PC-9 (cell line): ENCODE data around the gene ARSI. TPM values are rescaled to one million over a fixed set of nuclear protein-coding genes. Genes with fewer than 3 reads are reported as not detected.
"Not testable (repeated sequence)": the region's sequence is repeated elsewhere in the genome, so short reads cannot be mapped to it uniquely, and the experiment has no call there.

ENCODE experiments used
- BruUV-seq: library from RNA; stranded (reverse); fragments of 400-500 nt; replicated peaks from 2 replicates; lab custom pipeline; 2021; lab: Mats Ljungman, UMichigan
- CTCF ChIA-PET: fragments of 300-600 bp; sonication (Branson Sonifier 250); formaldehyde crosslinking; loops from one replicate; lab custom pipeline; 2022; ENCODE audit warnings: antibody characterized with exemption; lab: Charles Lee
- POLR2A ChIA-PET: fragments of 300-600 bp; sonication (Branson Sonifier 250); formaldehyde crosslinking; loops from one replicate; lab custom pipeline; 2022; ENCODE audit warnings: antibody characterized with exemption; ENCODE audit not compliant: unreplicated experiment; lab: Charles Lee
- DNase-seq, 2 experiments: peaks; one replicate each; pipeline versions ENCODE4 v3.0.0 to v3.0.0-alpha.2; 2015 to 2022; ENCODE audit warnings: mixed read lengths in 1 of 2
- H2AFZ ChIP-seq: fragments of 200-600 bp; sonication (generic); 2 replicates; pipeline ENCODE4 v1.8.1; 2017; ENCODE audit warnings: antibody characterized with exemption
- H3F3A ChIP-seq: fragments of 200-600 bp; sonication (generic); 2 replicates; pipeline ENCODE4 v1.8.1; 2017; ENCODE audit warnings: antibody characterized with exemption, mild to moderate bottlenecking, low read depth; ENCODE audit not compliant: insufficient read depth
- H3K27ac ChIP-seq: fragments of 200-600 bp; sonication (generic); 2 replicates; pipeline ENCODE4 v1.6.1; 2016; ENCODE audit warnings: mixed run types
- H3K27me3 ChIP-seq: fragments of 200-600 bp; sonication (generic); 2 replicates; pipeline ENCODE4 v1.6.1; 2016; ENCODE audit warnings: low read depth, mixed run types; ENCODE audit not compliant: insufficient read depth
- H3K36me3 ChIP-seq: fragments of 200-600 bp; sonication (generic); 2 replicates; pipeline ENCODE4 v1.6.1; 2016; ENCODE audit warnings: low read depth, mixed run types
- H3K4me1 ChIP-seq: fragments of 200-600 bp; sonication (generic); replicated peaks from 2 replicates; pipeline ENCODE4 v1.6.1; 2016; ENCODE audit warnings: mixed run types; ENCODE audit not compliant: insufficient read depth
- H3K4me2 ChIP-seq: fragments of 200-600 bp; sonication (generic); 2 replicates; pipeline ENCODE4 v1.6.1; 2017; ENCODE audit warnings: mixed run types
- H3K4me3 ChIP-seq: fragments of 200-600 bp; sonication (generic); 2 replicates; pipeline ENCODE4 v1.6.1; 2016; ENCODE audit warnings: mixed run types
- H3K79me2 ChIP-seq: fragments of 200-600 bp; sonication (generic); 2 replicates; pipeline ENCODE4 v1.6.1; 2017; ENCODE audit warnings: low read depth, mixed run types
- H3K9me2 ChIP-seq: fragments of 200-600 bp; sonication (generic); 2 replicates; pipeline ENCODE4 v1.8.1; 2017; ENCODE audit warnings: mild to moderate bottlenecking; ENCODE audit not compliant: insufficient read depth
- H3K9me3 ChIP-seq: fragments of 200-600 bp; sonication (generic); 2 replicates; pipeline ENCODE4 v1.8.1; 2016; ENCODE audit warnings: low read depth; ENCODE audit not compliant: insufficient read depth
- H4K20me1 ChIP-seq: fragments of 200-600 bp; sonication (generic); 2 replicates; pipeline ENCODE4 v1.8.1; 2017; ENCODE audit not compliant: insufficient read depth
- CTCF ChIP-seq: fragments of 200-600 bp; sonication (generic); conservative IDR thresholded peaks from 2 replicates; pipeline ENCODE4 v1.6.1; 2017; ENCODE audit warnings: mixed run types, antibody characterized with exemption, mild to moderate bottlenecking, moderate library complexity
- EZH2 ChIP-seq: fragments of 200-600 bp; sonication (generic); IDR thresholded peaks from 2 replicates; pipeline ENCODE4 v1.8.0; 2017; ENCODE audit warnings: antibody characterized with exemption, low read depth
- intact Hi-C: fragments of 100-400 bp; cut with micrococcal nuclease; formaldehyde crosslinking; loops from one replicate; pipeline ENCODE4 v1.10.0; 2022; ENCODE audit not compliant: unreplicated experiment
- total RNA-seq: library from RNA; stranded (reverse); gene quantifications from 2 replicates; pipeline ENCODE4 v1.2.3, GENCODE V29; 2021

The ARSI gene
- total RNA-seq, 1 experiment from 2014 or later: 2.6 TPM

DNA sequence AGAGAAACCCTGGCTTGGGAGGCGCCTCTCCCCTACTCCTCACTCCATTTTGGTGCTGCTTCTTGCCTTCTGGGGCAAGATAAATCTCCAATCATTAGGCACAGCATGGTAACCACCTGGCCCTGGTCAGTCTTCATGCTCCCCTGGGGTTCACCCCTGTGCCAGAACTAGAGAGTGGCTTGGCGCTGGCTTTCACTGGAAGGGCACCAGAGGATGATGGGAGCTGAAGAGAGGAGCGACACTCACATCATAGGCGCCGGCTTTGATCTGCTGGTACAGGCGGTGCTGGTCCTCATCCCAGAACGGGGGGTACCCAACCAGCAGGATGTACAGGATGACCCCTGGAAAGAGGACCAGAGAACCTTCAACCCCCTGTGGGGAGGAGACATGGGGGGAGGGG is 51.2 kb downstream of the ARSI start:
- Histone ChIP-seq H3K4me3 (no peak overlapping the region), H3K9me2 (no peaks in the 10 kb centered on the region), H3K27ac (no peak overlapping the region), H3K4me1 (no peaks in the 10 kb centered on the region), H3K36me3 (no peaks in the 10 kb centered on the region), H3K27me3 (no peaks in the 10 kb centered on the region; the same call in 1 of the 2 replicates), H3K4me2 (no peak overlapping the region), H2AFZ (no peak overlapping the region), H3K79me2 (no peaks in the 10 kb centered on the region), H3K9me3 (no peaks in the 10 kb centered on the region), H4K20me1 (no peaks in the 10 kb centered on the region), H3F3A (no peaks in the 10 kb centered on the region)
- no TSS peak for BruUV-seq
- POLR2A ChIA-PET: no interaction called here
- intact Hi-C loops: no loop called here
- DNase-seq: no peak
- CTCF ChIA-PET: no interaction called here
- no peak for TF ChIP-seq CTCF
- TF ChIP-seq EZH2: no peak

DNA sequence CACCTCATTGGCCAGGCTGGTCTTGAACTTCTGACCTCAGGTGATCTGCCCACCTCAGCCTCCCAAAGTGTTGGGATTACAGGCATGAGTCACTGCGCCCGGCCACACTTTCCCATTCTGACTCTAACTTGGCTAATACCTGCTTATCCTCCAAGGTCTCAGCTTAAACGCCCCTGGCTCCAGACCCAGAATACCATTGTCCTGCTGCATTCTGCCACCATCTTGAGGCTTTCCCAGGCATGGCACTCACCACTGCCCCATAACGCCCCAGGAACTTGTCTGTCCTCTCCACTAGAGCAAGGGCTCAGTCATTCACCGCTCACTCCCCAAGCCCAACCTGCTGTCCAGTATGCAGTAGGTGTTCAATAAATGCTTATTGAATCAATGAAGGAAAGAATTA is 53.0 kb downstream of the ARSI start:
- Histone ChIP-seq H3K9me3 (no peaks in the 10 kb centered on the region), H2AFZ (no peak overlapping the region), H3K4me3 (no peak overlapping the region), H3K9me2 (no peaks in the 10 kb centered on the region), H3F3A (no peaks in the 10 kb centered on the region), H3K4me2 (no peak overlapping the region), H4K20me1 (no peaks in the 10 kb centered on the region), H3K4me1 (no peaks in the 10 kb centered on the region), H3K27ac (no peak overlapping the region), H3K27me3 (no peaks in the 10 kb centered on the region; the same call in 1 of the 2 replicates), H3K36me3 (no peaks in the 10 kb centered on the region), H3K79me2 (no peaks in the 10 kb centered on the region)
- intact Hi-C loops: no loop called here
- ChIA-PET POLR2A (no interaction called here), CTCF (interaction anchor here (0.6 kb wide), 1 partner anchor 287 kb away, joined by 3 read pairs; no protein-coding TSS in a partner anchor)
- TF ChIP-seq EZH2 (no peak), CTCF (no peak)
- BruUV-seq: no TSS peak
- no peak for DNase-seq

GRCh38 chr5:150248946-150249345 is 53.8 kb downstream of the ARSI start:
- Histone ChIP-seq H3K9me2 (no peaks in the 10 kb centered on the region), H3K27ac (no peak overlapping the region), H3K4me3 (no peak overlapping the region), H4K20me1 (no peaks in the 10 kb centered on the region), H2AFZ (no peak overlapping the region), H3K36me3 (no peaks in the 10 kb centered on the region), H3K27me3 (no peaks in the 10 kb centered on the region; the same call in 1 of the 2 replicates), H3K79me2 (no peaks in the 10 kb centered on the region), H3F3A (no peaks in the 10 kb centered on the region), H3K9me3 (no peaks in the 10 kb centered on the region), H3K4me2 (no peak overlapping the region), H3K4me1 (no peaks in the 10 kb centered on the region)
- intact Hi-C loops: no loop called here
- POLR2A ChIA-PET: no interaction called here
- DNase-seq: no peak
- no peak for TF ChIP-seq EZH2
- TF ChIP-seq CTCF: no peak
- CTCF ChIA-PET: no interaction called here
- BruUV-seq: no TSS peak

DNA sequence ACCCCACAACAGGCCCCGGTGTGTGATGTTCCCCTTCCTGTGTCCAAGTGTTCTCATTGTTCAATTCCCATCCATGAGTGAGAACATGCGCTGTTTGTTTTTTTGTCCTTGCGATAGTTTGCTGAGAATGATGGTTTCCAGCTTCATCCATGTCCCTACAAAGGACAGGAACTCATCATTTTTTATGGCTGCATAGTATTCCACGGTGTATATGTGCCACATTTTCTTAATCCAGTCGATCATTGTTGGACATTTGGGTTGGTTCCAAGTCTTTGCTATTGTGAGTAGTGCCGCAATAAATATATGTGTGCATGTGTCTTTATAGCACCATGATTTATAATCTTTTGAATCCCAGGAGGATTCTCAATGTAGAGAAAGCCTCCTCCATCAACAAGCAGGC is 54.2 kb downstream of the ARSI start:
- POLR2A ChIA-PET, BruUV-seq: not testable (repeated sequence)

More for the DNA sequence above, 54.2 kb downstream of the ARSI start:
- CTCF ChIA-PET, H3K4me2 ChIP-seq, H3K4me3 ChIP-seq, H3K79me2 ChIP-seq, H4K20me1 ChIP-seq, H3F3A ChIP-seq, H3K9me3 ChIP-seq, H3K4me1 ChIP-seq, H3K27ac ChIP-seq, H3K9me2 ChIP-seq, intact Hi-C loops, H3K27me3 ChIP-seq, H3K36me3 ChIP-seq, H2AFZ ChIP-seq, DNase-seq: not testable (repeated sequence)
